Loucy (cell line): Measurements from ENCODE around the gene MSANTD3.

Experiments
- EZH2phosphoT487 ChIP-seq: fragments of 200-600 bp; IDR thresholded peaks from 2 replicates; pipeline ENCODE4 v1.6.1; 2018; ENCODE audit warnings: antibody characterized with exemption, mild to moderate bottlenecking, moderate library complexity, borderline replicate concordance
- TF ChIP-seq, protein P1 (sequence below): fragments of 200-600 bp; sonication (generic); conservative IDR thresholded peaks from 2 replicates; pipeline ENCODE4 v1.5.1; 2014; ENCODE audit warnings: mild to moderate bottlenecking, antibody characterized with exemption, low read length

DNA sequence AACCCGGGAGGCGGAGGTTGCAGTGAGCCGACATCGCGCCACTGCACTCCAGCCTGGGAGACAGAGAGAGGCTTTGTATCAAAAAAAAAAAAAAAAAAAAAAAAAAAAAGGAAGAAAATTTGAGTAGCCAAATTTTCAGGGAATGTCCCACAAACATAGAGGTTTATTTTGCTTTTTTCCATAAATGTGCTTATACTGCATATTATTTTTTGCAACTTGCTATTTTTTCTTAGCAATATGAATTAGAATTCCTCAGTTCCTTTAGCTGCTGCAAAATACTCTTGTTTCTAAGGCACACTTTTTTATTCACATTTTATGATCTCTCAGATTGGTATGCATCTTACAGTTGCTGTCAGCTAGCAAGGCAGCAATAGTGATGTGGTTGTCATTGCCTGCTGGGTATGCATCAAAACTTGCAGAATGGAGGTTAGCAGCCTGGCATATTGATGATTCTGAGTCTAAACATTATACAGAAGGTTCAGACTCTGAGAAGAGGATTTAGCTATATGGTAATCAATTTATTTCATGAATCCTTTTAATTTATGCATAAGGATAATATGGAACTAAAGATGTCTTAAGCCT is 13.0 kb upstream of the MSANTD3 start:
- TF ChIP-seq, protein P1, sequence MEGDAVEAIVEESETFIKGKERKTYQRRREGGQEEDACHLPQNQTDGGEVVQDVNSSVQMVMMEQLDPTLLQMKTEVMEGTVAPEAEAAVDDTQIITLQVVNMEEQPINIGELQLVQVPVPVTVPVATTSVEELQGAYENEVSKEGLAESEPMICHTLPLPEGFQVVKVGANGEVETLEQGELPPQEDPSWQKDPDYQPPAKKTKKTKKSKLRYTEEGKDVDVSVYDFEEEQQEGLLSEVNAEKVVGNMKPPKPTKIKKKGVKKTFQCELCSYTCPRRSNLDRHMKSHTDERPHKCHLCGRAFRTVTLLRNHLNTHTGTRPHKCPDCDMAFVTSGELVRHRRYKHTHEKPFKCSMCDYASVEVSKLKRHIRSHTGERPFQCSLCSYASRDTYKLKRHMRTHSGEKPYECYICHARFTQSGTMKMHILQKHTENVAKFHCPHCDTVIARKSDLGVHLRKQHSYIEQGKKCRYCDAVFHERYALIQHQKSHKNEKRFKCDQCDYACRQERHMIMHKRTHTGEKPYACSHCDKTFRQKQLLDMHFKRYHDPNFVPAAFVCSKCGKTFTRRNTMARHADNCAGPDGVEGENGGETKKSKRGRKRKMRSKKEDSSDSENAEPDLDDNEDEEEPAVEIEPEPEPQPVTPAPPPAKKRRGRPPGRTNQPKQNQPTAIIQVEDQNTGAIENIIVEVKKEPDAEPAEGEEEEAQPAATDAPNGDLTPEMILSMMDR = no peak
- no peak for TF ChIP-seq EZH2phosphoT487
